Neural progenitor cell (in vitro differentiated cells): ENCODE data around the gene INPP4A.

Experiments
- EZH2 ChIP-seq: fragments of 200-600 bp; sonication (generic); IDR thresholded peaks from 2 replicates; pipeline ENCODE4 v1.6.1; 2017; ENCODE audit warnings: antibody characterized with exemption, mild to moderate bottlenecking, moderate library complexity
- EZH2phosphoT487 ChIP-seq: fragments of 200-600 bp; sonication (generic); IDR thresholded peaks from 2 replicates; pipeline ENCODE4 v1.6.1; 2017; ENCODE audit warnings: antibody characterized with exemption
- TF ChIP-seq, protein P1 (sequence below): fragments of 200-600 bp; sonication (generic); IDR thresholded peaks from 2 replicates; pipeline ENCODE4 v1.5.1; 2017; ENCODE audit warnings: antibody characterized with exemption, mild to moderate bottlenecking

DNA sequence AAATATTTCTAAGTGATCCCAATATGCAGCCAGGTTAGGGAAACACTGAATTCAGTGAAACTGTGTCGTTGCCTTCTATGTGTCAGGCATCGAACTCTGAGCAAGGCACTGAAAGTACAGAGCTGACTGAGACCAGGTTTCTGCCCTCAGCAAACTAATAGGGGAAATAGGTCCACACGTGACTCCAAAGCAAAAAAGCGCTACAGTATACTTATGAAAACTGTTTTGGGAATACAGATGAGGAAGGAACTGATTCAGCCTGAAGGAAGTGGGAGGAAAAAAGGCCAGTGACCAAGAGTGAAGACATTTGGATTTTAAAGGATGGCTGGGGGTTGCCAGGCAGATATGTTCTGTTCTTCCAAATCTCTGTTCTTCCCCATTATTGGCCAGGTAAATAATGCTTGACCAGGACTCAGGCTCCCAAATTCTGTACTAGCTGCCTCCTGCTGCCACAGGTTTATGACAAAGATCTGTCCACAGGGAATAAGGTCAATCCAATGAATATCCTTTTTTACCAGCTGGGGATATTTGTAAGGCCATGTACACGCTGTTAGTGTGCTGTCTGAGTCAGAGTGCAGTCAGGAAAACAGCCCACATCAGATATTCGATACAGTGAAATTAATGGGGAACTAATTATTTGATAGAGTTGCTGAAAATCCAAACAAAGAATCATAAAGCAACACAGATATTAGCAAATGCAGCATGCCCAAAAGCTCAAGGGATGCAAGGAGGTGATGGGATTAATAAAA is 24.5 kb upstream of the INPP4A start:
- TF ChIP-seq, protein P1, sequence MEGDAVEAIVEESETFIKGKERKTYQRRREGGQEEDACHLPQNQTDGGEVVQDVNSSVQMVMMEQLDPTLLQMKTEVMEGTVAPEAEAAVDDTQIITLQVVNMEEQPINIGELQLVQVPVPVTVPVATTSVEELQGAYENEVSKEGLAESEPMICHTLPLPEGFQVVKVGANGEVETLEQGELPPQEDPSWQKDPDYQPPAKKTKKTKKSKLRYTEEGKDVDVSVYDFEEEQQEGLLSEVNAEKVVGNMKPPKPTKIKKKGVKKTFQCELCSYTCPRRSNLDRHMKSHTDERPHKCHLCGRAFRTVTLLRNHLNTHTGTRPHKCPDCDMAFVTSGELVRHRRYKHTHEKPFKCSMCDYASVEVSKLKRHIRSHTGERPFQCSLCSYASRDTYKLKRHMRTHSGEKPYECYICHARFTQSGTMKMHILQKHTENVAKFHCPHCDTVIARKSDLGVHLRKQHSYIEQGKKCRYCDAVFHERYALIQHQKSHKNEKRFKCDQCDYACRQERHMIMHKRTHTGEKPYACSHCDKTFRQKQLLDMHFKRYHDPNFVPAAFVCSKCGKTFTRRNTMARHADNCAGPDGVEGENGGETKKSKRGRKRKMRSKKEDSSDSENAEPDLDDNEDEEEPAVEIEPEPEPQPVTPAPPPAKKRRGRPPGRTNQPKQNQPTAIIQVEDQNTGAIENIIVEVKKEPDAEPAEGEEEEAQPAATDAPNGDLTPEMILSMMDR = no peak
- TF ChIP-seq EZH2 = no peak
- TF ChIP-seq EZH2phosphoT487 = no peak
